Stimulated activated CD4-positive, alpha-beta T cell treated with anti-CD3 and anti-CD28 coated beads, Interleukin-4, amount 100 ng/mL, for 4 hours (primary cell): ENCODE results near the gene CFLAR.
"Not testable (repeated sequence)": the region's sequence is repeated elsewhere in the genome, so short reads cannot be mapped to it uniquely, and the experiment has no call there.

Experiments
- DNase-seq, 2 experiments: peaks; one replicate each; pipeline ENCODE4 v3.0.0-alpha.2; 2020

The CFLAR gene

GRCh38 chr2:201116115-201116958, at the start of gene CFLAR:
Gene CFLAR, plus strand, starts transcription at chr2:201116164. Its CDS starts 13,702 bp downstream, at chr2:201129866.
- peak; percentile 65 to 73 for DNase-seq

GRCh38 chr2:201070948-201071478, 45.0 kb upstream of the CFLAR start:
- DNase-seq, result no peak

GRCh38 chr2:201071479-201072200, 44.3 kb upstream of the CFLAR start, which contains the start of the genes HYCC2 and NDUFB3:
Gene HYCC2, minus strand, starts transcription at chr2:201071671. Its CDS starts 47,662 bp downstream, at chr2:201024009.
Gene NDUFB3, plus strand, starts transcription at chr2:201072001. Its CDS starts 6,882 bp downstream, at chr2:201078883.
- peak; percentile 81 to 91 for DNase-seq

- no peak for DNase-seq
These were observed 43.8 kb upstream of the CFLAR start for GRCh38 chr2:201072201-201072530.

- DNase-seq, result no peak
These were observed 42.9 kb upstream of the CFLAR start for GRCh38 chr2:201073071-201073470.

- DNase-seq, result no peak
These were observed 41.0 kb upstream of the CFLAR start for GRCh38 chr2:201074996-201075395.

- DNase-seq, result no peak
These were observed 31.1 kb upstream of the CFLAR start for GRCh38 chr2:201084863-201085262.

- DNase-seq, result no peak
These were observed 25.4 kb upstream of the CFLAR start for GRCh38 chr2:201090574-201090973.

GRCh38 chr2:201093573-201093972, 22.4 kb upstream of the CFLAR start:
- DNase-seq, result no peak

- DNase-seq, result no peak
These were observed 15.5 kb upstream of the CFLAR start for GRCh38 chr2:201100497-201100896.

- DNase-seq, result no peak
These were observed 10.2 kb upstream of the CFLAR start for GRCh38 chr2:201105759-201106158.

- no peak for DNase-seq
These were observed 8.3 kb upstream of the CFLAR start for GRCh38 chr2:201107624-201108023.

GRCh38 chr2:201108341-201108740, 7.6 kb upstream of the CFLAR start:
- no peak for DNase-seq

- DNase-seq, result no peak
These were observed 6.8 kb upstream of the CFLAR start for GRCh38 chr2:201109186-201109585.

- no peak for DNase-seq
These were observed 5.3 kb upstream of the CFLAR start for GRCh38 chr2:201110615-201111014.

- no peak for DNase-seq
These were observed 4.9 kb upstream of the CFLAR start for GRCh38 chr2:201111096-201111495.

- DNase-seq, result no peak
These were observed 1.6 kb upstream of the CFLAR start for GRCh38 chr2:201114350-201114749.

- DNase-seq, result no peak
These were observed 1.1 kb upstream of the CFLAR start for GRCh38 chr2:201114846-201115245.

GRCh38 chr2:201116959-201117734, 1.2 kb downstream of the CFLAR start:
- no peak for DNase-seq

GRCh38 chr2:201117735-201118094, 1.8 kb downstream of the CFLAR start:
- DNase-seq, result not testable (repeated sequence)

- peak; percentile 84 to 86 for DNase-seq
These were observed 2.4 kb downstream of the CFLAR start for GRCh38 chr2:201118121-201118960.
